ENCODE measurements around the gene RAB6C.
"Not testable (repeated sequence)": the region's sequence is repeated elsewhere in the genome, so short reads cannot be mapped to it uniquely, and the experiment has no call there.

DNA sequence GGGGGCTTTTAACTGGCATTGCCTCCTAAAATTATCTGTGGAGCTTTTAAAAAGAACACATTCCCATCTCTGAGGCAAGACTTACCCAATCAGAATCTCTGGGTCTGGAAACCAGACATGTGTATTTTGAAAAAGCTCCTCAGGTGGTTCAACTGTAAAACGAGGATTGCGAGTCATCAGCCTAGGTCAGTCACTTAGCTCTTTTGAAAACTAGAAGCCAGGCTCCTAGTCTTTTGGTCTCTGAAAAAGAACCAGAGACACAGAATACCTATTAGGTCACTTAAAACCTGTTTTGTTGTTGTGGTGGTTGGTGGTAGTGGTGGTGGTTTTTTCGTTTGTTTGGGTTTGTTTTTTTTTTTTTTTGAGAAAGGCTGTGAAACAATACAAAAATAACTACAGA, 2.5 kb upstream of the RAB6C start:
- TF ChIP-seq ZFP3, ZFP30, RARB (CRISPR knock-in tag; IDR thresholded peaks at IDR 0.05): not testable (repeated sequence)
- TF ChIP-seq, protein P1, sequence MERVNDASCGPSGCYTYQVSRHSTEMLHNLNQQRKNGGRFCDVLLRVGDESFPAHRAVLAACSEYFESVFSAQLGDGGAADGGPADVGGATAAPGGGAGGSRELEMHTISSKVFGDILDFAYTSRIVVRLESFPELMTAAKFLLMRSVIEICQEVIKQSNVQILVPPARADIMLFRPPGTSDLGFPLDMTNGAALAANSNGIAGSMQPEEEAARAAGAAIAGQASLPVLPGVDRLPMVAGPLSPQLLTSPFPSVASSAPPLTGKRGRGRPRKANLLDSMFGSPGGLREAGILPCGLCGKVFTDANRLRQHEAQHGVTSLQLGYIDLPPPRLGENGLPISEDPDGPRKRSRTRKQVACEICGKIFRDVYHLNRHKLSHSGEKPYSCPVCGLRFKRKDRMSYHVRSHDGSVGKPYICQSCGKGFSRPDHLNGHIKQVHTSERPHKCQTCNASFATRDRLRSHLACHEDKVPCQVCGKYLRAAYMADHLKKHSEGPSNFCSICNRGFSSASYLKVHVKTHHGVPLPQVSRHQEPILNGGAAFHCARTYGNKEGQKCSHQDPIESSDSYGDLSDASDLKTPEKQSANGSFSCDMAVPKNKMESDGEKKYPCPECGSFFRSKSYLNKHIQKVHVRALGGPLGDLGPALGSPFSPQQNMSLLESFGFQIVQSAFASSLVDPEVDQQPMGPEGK (CRISPR knock-in tag; IDR thresholded peaks at IDR 0.05; ENCODE audit: borderline replicate concordance): not testable (repeated sequence)
